Endodermal cell (in vitro differentiated cells): ENCODE data around the gene SLC25A40. TPM values are rescaled to one million over a fixed set of nuclear protein-coding genes. Genes with fewer than 3 reads are reported as not detected.

ENCODE experiments used
- DNase-seq: peaks from one replicate; pipeline ENCODE4 v3.0.0-alpha.2; 2017
- H3K27ac ChIP-seq: 2 replicates; pipeline ENCODE4 v1.5.1; 2013; ENCODE audit warnings: mild to moderate bottlenecking, low read depth, low read length, moderate library complexity
- H3K27me3 ChIP-seq: 2 replicates; pipeline ENCODE4 v1.6.1; 2013; ENCODE audit warnings: mild to moderate bottlenecking, low read length, moderate library complexity; ENCODE audit not compliant: insufficient read depth, control insufficient read depth, poor library complexity, severe bottlenecking
- H3K36me3 ChIP-seq: 2 replicates; pipeline ENCODE4 v1.7.0; 2013; ENCODE audit warnings: mild to moderate bottlenecking, low read length, moderate library complexity; ENCODE audit not compliant: control insufficient read depth, insufficient read depth
- H3K4me1 ChIP-seq: one replicate; pipeline ENCODE4 v1.7.0; 2013; ENCODE audit warnings: low read length; ENCODE audit not compliant: control insufficient read depth, insufficient read depth
- H3K4me3 ChIP-seq: 2 replicates; pipeline ENCODE4 v1.5.1; 2013; ENCODE audit warnings: mild to moderate bottlenecking, low read length, moderate library complexity
- H3K9ac ChIP-seq: 2 replicates; pipeline ENCODE4 v1.6.1; 2013; ENCODE audit warnings: mild to moderate bottlenecking, low read length, moderate library complexity; ENCODE audit not compliant: poor library complexity, severe bottlenecking; ENCODE audit errors: extremely low read depth
- H3K9me3 ChIP-seq: 2 replicates; pipeline ENCODE4 v1.6.1; 2013; ENCODE audit warnings: mild to moderate bottlenecking, low read length, moderate library complexity; ENCODE audit not compliant: control insufficient read depth
- H3K27ac Mint-ChIP-seq: 2 replicates; pipeline ENCODE4 v1.8.0; 2020; ENCODE audit warnings: mixed read lengths
- H3K27me3 Mint-ChIP-seq: 2 replicates; pipeline ENCODE4 v1.8.0; 2021; ENCODE audit warnings: mild to moderate bottlenecking, mixed read lengths; ENCODE audit not compliant: insufficient read depth
- H3K36me3 Mint-ChIP-seq: 2 replicates; pipeline ENCODE4 v1.8.0; 2020; ENCODE audit warnings: low read depth, mixed read lengths
- H3K4me1 Mint-ChIP-seq: 2 replicates; pipeline ENCODE4 v1.8.0; 2020; ENCODE audit warnings: mixed read lengths
- H3K4me3 Mint-ChIP-seq: 2 replicates; pipeline ENCODE4 v1.8.0; 2020; ENCODE audit warnings: mild to moderate bottlenecking, moderate library complexity, mixed read lengths
- H3K9me3 Mint-ChIP-seq: 2 replicates; pipeline ENCODE4 v1.8.0; 2020; ENCODE audit warnings: mild to moderate bottlenecking, mixed read lengths
- CTCF ChIP-seq: fragments of 200-600 bp; sonication (generic); conservative IDR thresholded peaks from 2 replicates; pipeline ENCODE4 v1.5.0; 2021; ENCODE audit warnings: antibody characterized with exemption, mild to moderate bottlenecking
- WGBS, 2 experiments: methylation state at CpG; one replicate each; pipeline versions ENCODE4 v1.1.5 to v1.1.7; 2013; ENCODE audit warnings: missing lambda C conversion rate in 2 of 2, mixed read lengths in 1 of 2; ENCODE audit not compliant: insufficient coverage in 1 of 2, insufficient read length in 1 of 2; 5-methylcytosine and 5-hydroxymethylcytosine counted together
- total RNA-seq, 2 donors: library from RNA; stranded (reverse); fragmentation: NEBNext Ultra II Directional in 1 of 2; extraction: Animal tissue kit (Norgen Biotek cat#: 25700) in 1 of 2; gene quantifications; 2 replicates in 1 of 2; 3 replicates in 1 of 2; pipeline ENCODE4 v1.2.1, GENCODE V29; 2021

The SLC25A40 gene
- total RNA-seq, 2 donors from 2014 or later, result 20.9 to 32.6 TPM

- Mint-ChIP-seq H3K4me1 (peaks cover 6% of the 10 kb centered on the region), H3K27me3 (no peaks in the 10 kb centered on the region), H3K27ac (peak overlapping the region; percentile 64), H3K9me3 (no peaks in the 10 kb centered on the region), H3K36me3 (no peaks in the 10 kb centered on the region), H3K4me3 (no peak overlapping the region)
- no peak for DNase-seq
- TF ChIP-seq CTCF, result no peak
- H3K27ac ChIP-seq, result no peak overlapping the region
- WGBS, 2 experiments, result 29 to 35% methylated on average over 1 of the region's 1 CpG
- H3K9ac ChIP-seq, result no peak overlapping the region
- no peaks in the 10 kb centered on the region for H3K9me3 ChIP-seq
- no peaks in the 10 kb centered on the region for H3K27me3 ChIP-seq
- peaks cover 2% of the 10 kb centered on the region for H3K4me1 ChIP-seq
- H3K4me3 ChIP-seq, result no peak overlapping the region
- no peaks in the 10 kb centered on the region for H3K36me3 ChIP-seq
Observed at GRCh38 chr7:87810130-87810529, 66.0 kb downstream of the SLC25A40 start.

GRCh38 chr7:87806150-87806549, 70.0 kb downstream of the SLC25A40 start:
- Mint-ChIP-seq H3K4me3 (no peak overlapping the region), H3K4me1 (peaks cover 6% of the 10 kb centered on the region), H3K36me3 (no peaks in the 10 kb centered on the region), H3K27me3 (no peaks in the 10 kb centered on the region), H3K27ac (no peak overlapping the region), H3K9me3 (no peaks in the 10 kb centered on the region)
- Histone ChIP-seq H3K36me3 (no peaks in the 10 kb centered on the region), H3K27ac (no peak overlapping the region), H3K27me3 (no peaks in the 10 kb centered on the region), H3K4me3 (no peak overlapping the region), H3K9me3 (no peaks in the 10 kb centered on the region), H3K4me1 (peaks cover 2% of the 10 kb centered on the region), H3K9ac (no peak overlapping the region)
- DNase-seq, result no peak
- TF ChIP-seq CTCF, result no peak

- H3K27me3 Mint-ChIP-seq, result no peaks in the 10 kb centered on the region
- no peaks in the 10 kb centered on the region for H3K9me3 ChIP-seq
- H3K4me1 ChIP-seq, result no peaks in the 10 kb centered on the region
- no peak for DNase-seq
- H3K27ac Mint-ChIP-seq, result no peak overlapping the region
- H3K4me1 Mint-ChIP-seq, result no peaks in the 10 kb centered on the region
- H3K9me3 Mint-ChIP-seq, result no peaks in the 10 kb centered on the region
- H3K4me3 ChIP-seq, result no peak overlapping the region
- 0 to 16% methylated on average over 1 to 4 of the region's 4 CpGs for WGBS, 2 experiments
- H3K9ac ChIP-seq, result no peak overlapping the region
- no peaks in the 10 kb centered on the region for H3K36me3 ChIP-seq
- H3K36me3 Mint-ChIP-seq, result no peaks in the 10 kb centered on the region
- TF ChIP-seq CTCF, result peak; percentile 82
- no peaks in the 10 kb centered on the region for H3K27me3 ChIP-seq
- no peak overlapping the region for H3K4me3 Mint-ChIP-seq
- no peak overlapping the region for H3K27ac ChIP-seq
Observed at GRCh38 chr7:87797798-87798403, 78.3 kb downstream of the SLC25A40 start.
